ENCODE results near the gene GMDS.
"Not testable (repeated sequence)": the region's sequence is repeated elsewhere in the genome, so short reads cannot be mapped to it uniquely, and the experiment has no call there.

The GMDS gene

GRCh38 chr6:1689141-1689540 is 556.3 kb downstream of the GMDS start:
- no peak for DNase-seq (ENCODE audit: low read depth in 3 of 3)

DNA sequence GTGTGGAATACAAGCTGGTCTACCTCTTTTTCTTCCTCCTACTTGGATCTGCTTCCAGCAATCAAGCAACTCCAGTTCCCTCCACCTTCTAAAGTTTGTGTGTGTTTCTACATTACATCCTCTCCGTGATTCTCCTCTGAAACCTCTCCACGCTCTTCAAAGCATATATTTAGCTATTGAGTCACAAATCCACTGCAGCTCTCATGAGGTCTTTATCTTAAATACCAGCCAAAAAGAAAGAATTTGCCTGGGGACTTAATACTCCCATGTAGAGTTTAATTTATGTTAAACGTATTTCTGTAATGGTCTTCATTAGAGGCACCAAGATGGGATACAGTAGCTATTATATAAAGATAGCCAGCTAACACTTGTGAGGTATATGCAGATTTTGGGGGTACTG is 557.0 kb downstream of the GMDS start:
- no peak for DNase-seq (ENCODE audit: low read depth in 3 of 3)

- no peak for DNase-seq (ENCODE audit: low read depth in 3 of 3)
These were observed 558.0 kb downstream of the GMDS start for GRCh38 chr6:1687402-1687801.

- no peak for DNase-seq (ENCODE audit: low read depth in 3 of 3)
These were observed 559.0 kb downstream of the GMDS start for GRCh38 chr6:1686117-1687098.

- DNase-seq (ENCODE audit: low read depth in 3 of 3) = no peak
These were observed 565.7 kb downstream of the GMDS start for GRCh38 chr6:1679688-1680068.

GRCh38 chr6:1679031-1679687 is 566.2 kb downstream of the GMDS start:
- no peak for DNase-seq (ENCODE audit: low read depth in 3 of 3)

- no peak for DNase-seq (ENCODE audit: low read depth in 3 of 3)
These were observed 567.2 kb downstream of the GMDS start for GRCh38 chr6:1678201-1678600.

GRCh38 chr6:1672379-1672778 is 573.0 kb downstream of the GMDS start:
- no peak for DNase-seq (ENCODE audit: low read depth in 3 of 3)

DNA sequence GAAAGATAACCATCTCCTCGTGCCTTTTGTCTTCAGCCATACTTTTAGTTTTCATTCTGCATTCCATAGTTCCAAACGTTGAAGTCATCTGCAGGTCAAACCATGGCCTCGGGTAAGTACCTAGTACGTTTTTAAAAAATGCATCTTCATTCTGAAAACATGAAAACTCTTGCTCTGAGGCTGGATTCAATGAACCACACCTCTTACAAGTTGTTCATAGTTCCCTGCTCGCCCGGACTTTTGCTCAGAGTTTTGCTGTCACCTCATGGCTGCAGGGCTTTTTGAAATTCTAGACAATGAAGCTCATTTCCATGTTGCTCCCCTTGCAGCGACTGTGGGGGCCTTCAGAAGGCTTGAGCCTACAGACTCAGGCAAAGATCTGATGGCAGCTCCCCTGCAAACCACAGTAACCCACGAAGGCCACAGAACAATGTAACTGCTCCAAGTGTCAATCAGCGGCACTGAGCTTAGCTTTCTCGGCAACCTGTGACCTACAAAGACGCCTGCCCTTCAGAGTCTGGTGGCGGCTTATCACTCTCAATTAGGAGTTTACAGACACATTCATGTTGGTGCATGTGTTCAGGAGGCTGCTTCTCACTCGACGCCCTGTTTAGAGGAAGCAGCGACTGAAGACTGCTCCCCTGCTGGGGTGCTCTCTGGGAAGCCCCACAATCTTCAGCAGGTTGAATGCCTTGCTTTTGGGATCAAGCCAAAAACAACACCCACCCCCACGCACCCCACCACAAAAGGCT is 574.5 kb downstream of the GMDS start:
- DNase-seq (ENCODE audit: low read depth in 3 of 3) = no peak

DNA sequence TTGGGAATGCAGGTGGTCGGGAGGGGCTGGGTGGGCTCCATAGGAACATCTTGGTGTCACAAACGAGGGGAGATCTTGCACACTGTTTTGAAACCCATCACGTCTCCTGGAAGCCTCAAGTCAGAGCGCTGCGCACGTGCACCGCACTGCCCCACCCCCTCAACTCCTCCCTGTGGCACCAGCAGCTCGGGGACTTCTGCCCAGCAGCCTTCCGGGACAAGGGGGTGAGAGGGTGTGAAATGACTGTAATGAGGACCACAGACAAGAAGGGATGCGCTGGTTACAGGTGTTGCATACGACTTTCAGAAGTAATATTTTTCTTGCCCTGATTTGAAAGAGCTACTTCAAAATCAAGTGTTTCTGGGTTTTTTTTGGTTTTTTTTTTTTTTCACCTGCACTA is 575.4 kb downstream of the GMDS start:
- no peak for DNase-seq (ENCODE audit: low read depth in 3 of 3)

- DNase-seq (ENCODE audit: low read depth in 3 of 3) = not testable (repeated sequence)
These were observed 576.9 kb downstream of the GMDS start for GRCh38 chr6:1668456-1668855.

GRCh38 chr6:1667805-1668175 is 577.6 kb downstream of the GMDS start:
- DNase-seq (ENCODE audit: low read depth in 3 of 3) = no peak

DNA sequence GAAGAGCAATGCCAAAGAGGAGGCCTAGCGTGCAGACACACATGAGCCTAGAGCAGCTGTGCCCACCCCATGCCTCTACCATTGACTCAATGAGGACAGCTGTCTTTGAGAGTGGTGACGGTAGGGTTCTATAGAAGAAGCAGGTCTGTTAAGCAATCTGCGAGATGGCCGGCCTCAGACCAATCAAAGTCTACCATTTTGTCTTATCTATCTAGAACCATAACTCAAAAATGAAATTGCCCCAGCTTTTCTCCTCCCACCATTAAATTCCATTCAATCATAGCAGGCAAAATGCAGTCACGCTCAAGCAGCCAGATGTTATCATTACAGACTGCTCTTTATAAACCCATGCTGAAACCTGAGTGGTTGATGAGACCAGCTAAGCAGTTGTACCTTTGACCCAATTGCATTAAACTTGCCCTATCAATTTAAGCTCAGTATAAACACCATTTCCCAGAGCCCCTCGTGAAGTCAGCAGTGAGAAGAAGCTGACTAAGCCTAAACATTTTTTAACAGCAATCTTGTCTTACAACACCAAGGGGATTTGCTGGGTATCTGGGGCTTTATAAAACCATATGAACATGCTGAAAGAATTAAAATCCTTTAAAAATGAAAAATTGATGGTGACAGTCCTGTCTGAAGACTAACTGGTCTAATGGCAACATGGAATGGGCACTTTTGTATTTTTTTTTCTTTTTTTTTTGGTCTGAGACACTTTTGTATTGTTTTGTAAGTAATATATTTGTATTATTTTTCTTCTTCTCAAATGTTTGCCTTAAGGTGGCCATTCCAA is 578.2 kb downstream of the GMDS start:
- no peak for DNase-seq (ENCODE audit: low read depth in 3 of 3)

DNA sequence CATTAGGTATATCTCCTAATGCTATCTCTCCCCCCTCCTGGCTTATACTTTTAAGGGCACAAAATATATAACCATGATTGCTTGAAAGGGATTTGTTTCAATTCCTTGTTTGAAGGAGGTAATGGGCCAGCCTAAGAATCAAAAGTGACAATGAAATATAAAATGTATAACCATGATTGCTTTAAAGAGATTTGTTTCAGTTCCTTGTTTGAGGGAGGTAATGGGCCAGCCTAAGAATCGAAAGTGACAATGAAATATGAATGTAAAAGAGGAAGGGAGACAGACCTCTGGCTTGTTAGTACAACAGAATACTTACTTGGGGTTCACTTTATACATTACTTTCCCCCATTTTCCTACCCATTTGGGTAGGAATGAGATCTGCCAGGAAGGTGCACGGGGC is 580.2 kb downstream of the GMDS start:
- DNase-seq (ENCODE audit: low read depth in 3 of 3) = no peak

- no peak for DNase-seq (ENCODE audit: low read depth in 3 of 3)
These were observed 581.1 kb downstream of the GMDS start for GRCh38 chr6:1664329-1664728.

GRCh38 chr6:1663511-1663910 is 581.9 kb downstream of the GMDS start:
- DNase-seq (ENCODE audit: low read depth in 3 of 3) = no peak

DNA sequence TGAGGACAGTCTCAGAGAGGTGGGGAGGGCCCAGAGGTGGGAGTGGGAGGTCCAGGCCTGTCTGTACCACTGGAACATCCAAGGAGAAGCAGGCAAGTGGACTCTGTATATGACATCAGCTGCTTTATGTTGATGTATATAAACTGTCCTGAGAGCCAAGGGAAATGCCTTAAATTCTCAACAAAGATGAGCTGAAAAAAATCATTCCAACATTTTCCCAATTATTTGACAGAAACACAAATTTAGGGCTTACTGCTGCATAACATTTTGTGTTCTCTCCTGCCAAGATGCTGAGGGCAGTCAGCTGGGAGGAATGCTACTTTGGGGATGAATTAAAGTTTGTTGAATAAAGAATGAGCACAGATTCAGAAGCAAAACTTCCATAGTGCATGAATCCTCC is 582.9 kb downstream of the GMDS start:
- no peak for DNase-seq (ENCODE audit: low read depth in 3 of 3)

GRCh38 chr6:1659816-1660215 is 585.6 kb downstream of the GMDS start:
- DNase-seq (ENCODE audit: low read depth in 3 of 3) = no peak

GRCh38 chr6:1658212-1659005 is 587.0 kb downstream of the GMDS start:
- DNase-seq (ENCODE audit: low read depth in 3 of 3) = no peak

DNA sequence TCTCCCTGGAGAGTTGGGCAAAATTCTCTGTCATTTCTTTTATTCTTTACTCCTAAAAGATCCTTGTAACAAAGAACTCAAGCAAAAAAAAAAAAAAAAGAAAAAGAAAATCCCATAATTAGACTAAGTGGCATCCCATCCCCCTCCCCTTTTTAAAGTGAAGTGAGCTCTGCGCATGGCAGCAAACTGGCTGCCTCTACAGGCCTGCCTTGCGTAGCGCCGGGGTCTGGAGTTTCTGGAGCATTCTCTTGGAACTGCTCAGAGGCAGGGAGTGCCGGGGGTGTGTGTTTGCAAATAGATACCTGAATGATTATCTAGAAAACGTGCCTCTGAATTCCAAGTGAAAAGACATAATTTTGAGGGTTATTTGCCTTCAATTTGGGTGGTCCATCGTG is 587.6 kb downstream of the GMDS start:
- DNase-seq (ENCODE audit: low read depth in 3 of 3) = no peak
